Endodermal cell (in vitro differentiated cells): ENCODE data around the gene FHDC1. TPM values are rescaled to one million over a fixed set of nuclear protein-coding genes. Genes with fewer than 3 reads are reported as not detected.

Source experiments
- DNase-seq: peaks from one replicate; pipeline ENCODE4 v3.0.0-alpha.2; 2017
- H3K27ac ChIP-seq: 2 replicates; pipeline ENCODE4 v1.5.1; 2013; ENCODE audit warnings: mild to moderate bottlenecking, low read depth, low read length, moderate library complexity
- H3K27me3 ChIP-seq: 2 replicates; pipeline ENCODE4 v1.6.1; 2013; ENCODE audit warnings: mild to moderate bottlenecking, low read length, moderate library complexity; ENCODE audit not compliant: insufficient read depth, control insufficient read depth, poor library complexity, severe bottlenecking
- H3K36me3 ChIP-seq: 2 replicates; pipeline ENCODE4 v1.7.0; 2013; ENCODE audit warnings: mild to moderate bottlenecking, low read length, moderate library complexity; ENCODE audit not compliant: control insufficient read depth, insufficient read depth
- H3K4me1 ChIP-seq: one replicate; pipeline ENCODE4 v1.7.0; 2013; ENCODE audit warnings: low read length; ENCODE audit not compliant: control insufficient read depth, insufficient read depth
- H3K4me3 ChIP-seq: 2 replicates; pipeline ENCODE4 v1.5.1; 2013; ENCODE audit warnings: mild to moderate bottlenecking, low read length, moderate library complexity
- H3K9ac ChIP-seq: 2 replicates; pipeline ENCODE4 v1.6.1; 2013; ENCODE audit warnings: mild to moderate bottlenecking, low read length, moderate library complexity; ENCODE audit not compliant: poor library complexity, severe bottlenecking; ENCODE audit errors: extremely low read depth
- H3K9me3 ChIP-seq: 2 replicates; pipeline ENCODE4 v1.6.1; 2013; ENCODE audit warnings: mild to moderate bottlenecking, low read length, moderate library complexity; ENCODE audit not compliant: control insufficient read depth
- H3K27ac Mint-ChIP-seq: 2 replicates; pipeline ENCODE4 v1.8.0; 2020; ENCODE audit warnings: mixed read lengths
- H3K27me3 Mint-ChIP-seq: 2 replicates; pipeline ENCODE4 v1.8.0; 2021; ENCODE audit warnings: mild to moderate bottlenecking, mixed read lengths; ENCODE audit not compliant: insufficient read depth
- H3K36me3 Mint-ChIP-seq: 2 replicates; pipeline ENCODE4 v1.8.0; 2020; ENCODE audit warnings: low read depth, mixed read lengths
- H3K4me1 Mint-ChIP-seq: 2 replicates; pipeline ENCODE4 v1.8.0; 2020; ENCODE audit warnings: mixed read lengths
- H3K4me3 Mint-ChIP-seq: 2 replicates; pipeline ENCODE4 v1.8.0; 2020; ENCODE audit warnings: mild to moderate bottlenecking, moderate library complexity, mixed read lengths
- H3K9me3 Mint-ChIP-seq: 2 replicates; pipeline ENCODE4 v1.8.0; 2020; ENCODE audit warnings: mild to moderate bottlenecking, mixed read lengths
- WGBS, 2 experiments: methylation state at CpG; one replicate each; pipeline versions ENCODE4 v1.1.5 to v1.1.7; 2013; ENCODE audit warnings: missing lambda C conversion rate in 2 of 2, mixed read lengths in 1 of 2; ENCODE audit not compliant: insufficient coverage in 1 of 2, insufficient read length in 1 of 2; 5-methylcytosine and 5-hydroxymethylcytosine counted together
- total RNA-seq, 2 donors: library from RNA; stranded (reverse); fragmentation: NEBNext Ultra II Directional in 1 of 2; extraction: Animal tissue kit (Norgen Biotek cat#: 25700) in 1 of 2; gene quantifications; 2 replicates in 1 of 2; 3 replicates in 1 of 2; pipeline ENCODE4 v1.2.1, GENCODE V29; 2021
- TF ChIP-seq, protein P1 (sequence below): fragments of 200-600 bp; sonication (generic); conservative IDR thresholded peaks from 2 replicates; pipeline ENCODE4 v1.5.0; 2021; ENCODE audit warnings: antibody characterized with exemption, mild to moderate bottlenecking

The FHDC1 gene
- total RNA-seq, 2 donors from 2014 or later = 2.5 to 7.9 TPM

DNA sequence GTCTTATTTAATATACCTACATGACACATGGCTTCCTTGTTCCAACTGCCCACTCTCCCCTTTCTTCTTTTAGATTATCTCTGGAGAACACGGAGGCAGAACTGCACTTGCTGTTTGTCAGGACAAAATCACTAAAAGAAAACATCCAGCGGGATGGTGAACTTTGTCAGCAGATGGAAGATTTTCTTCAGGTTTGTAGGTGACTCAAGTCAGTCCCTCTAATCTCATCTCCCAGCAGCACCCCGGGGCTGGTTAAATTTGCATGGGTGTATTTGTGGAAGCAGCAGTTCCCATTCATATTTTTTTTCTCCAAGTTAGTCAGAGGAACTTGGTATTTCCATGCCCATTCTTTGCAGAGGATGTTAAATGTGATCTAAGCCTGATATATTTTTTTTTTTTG, 31.8 kb downstream of the FHDC1 start:
- H3K27ac Mint-ChIP-seq = no peak overlapping the region
- no peak overlapping the region for H3K4me3 ChIP-seq
- H3K27me3 Mint-ChIP-seq = no peaks in the 10 kb centered on the region
- H3K9me3 ChIP-seq = no peaks in the 10 kb centered on the region
- H3K27me3 ChIP-seq = no peaks in the 10 kb centered on the region
- no peak for DNase-seq
- H3K4me3 Mint-ChIP-seq = no peak overlapping the region
- no peak overlapping the region for H3K9ac ChIP-seq
- H3K4me1 Mint-ChIP-seq = peaks cover 16% of the 10 kb centered on the region
- H3K9me3 Mint-ChIP-seq = no peaks in the 10 kb centered on the region
- H3K36me3 Mint-ChIP-seq = peaks cover 35% of the 10 kb centered on the region
- 95 to 100% methylated on average over 1 to 3 of the region's 3 CpGs for WGBS, 2 experiments
- no peak overlapping the region for H3K27ac ChIP-seq
- peaks cover 16% of the 10 kb centered on the region for H3K4me1 ChIP-seq
- TF ChIP-seq, protein P1, sequence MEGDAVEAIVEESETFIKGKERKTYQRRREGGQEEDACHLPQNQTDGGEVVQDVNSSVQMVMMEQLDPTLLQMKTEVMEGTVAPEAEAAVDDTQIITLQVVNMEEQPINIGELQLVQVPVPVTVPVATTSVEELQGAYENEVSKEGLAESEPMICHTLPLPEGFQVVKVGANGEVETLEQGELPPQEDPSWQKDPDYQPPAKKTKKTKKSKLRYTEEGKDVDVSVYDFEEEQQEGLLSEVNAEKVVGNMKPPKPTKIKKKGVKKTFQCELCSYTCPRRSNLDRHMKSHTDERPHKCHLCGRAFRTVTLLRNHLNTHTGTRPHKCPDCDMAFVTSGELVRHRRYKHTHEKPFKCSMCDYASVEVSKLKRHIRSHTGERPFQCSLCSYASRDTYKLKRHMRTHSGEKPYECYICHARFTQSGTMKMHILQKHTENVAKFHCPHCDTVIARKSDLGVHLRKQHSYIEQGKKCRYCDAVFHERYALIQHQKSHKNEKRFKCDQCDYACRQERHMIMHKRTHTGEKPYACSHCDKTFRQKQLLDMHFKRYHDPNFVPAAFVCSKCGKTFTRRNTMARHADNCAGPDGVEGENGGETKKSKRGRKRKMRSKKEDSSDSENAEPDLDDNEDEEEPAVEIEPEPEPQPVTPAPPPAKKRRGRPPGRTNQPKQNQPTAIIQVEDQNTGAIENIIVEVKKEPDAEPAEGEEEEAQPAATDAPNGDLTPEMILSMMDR = no peak
- peaks cover 35% of the 10 kb centered on the region for H3K36me3 ChIP-seq

DNA sequence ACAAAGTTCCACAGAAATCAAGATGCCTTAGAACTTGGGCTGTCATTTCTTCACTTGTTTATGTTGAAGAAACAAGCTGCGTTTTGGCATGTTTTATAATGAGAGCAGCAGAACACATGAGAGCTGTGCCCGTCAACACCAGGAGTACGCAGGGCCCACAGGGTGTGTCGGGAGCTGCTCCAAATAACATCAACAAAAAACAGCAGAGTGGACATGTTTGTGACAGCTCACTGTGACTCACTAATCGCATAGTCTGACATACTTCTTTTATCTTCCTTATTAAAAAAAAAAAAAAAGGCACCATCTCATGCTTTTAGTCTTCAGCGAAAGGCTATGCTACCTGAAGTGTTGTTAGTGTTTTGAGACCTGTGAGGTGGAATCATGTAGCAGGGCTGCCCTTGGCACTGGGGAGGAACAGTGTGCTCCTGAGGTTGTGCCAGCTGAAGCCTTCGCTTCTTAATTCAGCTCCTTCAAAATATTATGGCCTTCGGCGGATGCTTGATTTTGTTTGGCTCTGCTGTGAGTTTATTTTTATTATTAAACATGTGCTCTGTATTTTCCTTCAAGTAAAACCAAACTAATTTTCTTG, 32.8 kb downstream of the FHDC1 start:
- H3K9me3 Mint-ChIP-seq = no peaks in the 10 kb centered on the region
- Histone ChIP-seq H3K4me3 (no peak overlapping the region), H3K4me1 (peaks cover 10% of the 10 kb centered on the region), H3K27me3 (no peaks in the 10 kb centered on the region), H3K9ac (no peak overlapping the region), H3K36me3 (peaks cover 34% of the 10 kb centered on the region), H3K9me3 (no peaks in the 10 kb centered on the region), H3K27ac (no peak overlapping the region)
- H3K36me3 Mint-ChIP-seq = peaks cover 34% of the 10 kb centered on the region
- H3K4me1 Mint-ChIP-seq = peaks cover 9% of the 10 kb centered on the region
- no peaks in the 10 kb centered on the region for H3K27me3 Mint-ChIP-seq
- WGBS, 2 experiments = 91 to 94% methylated on average over 4 to 9 of the region's 9 CpGs
- TF ChIP-seq, protein P1 = no peak
- H3K27ac Mint-ChIP-seq = no peak overlapping the region
- no peak for DNase-seq
- H3K4me3 Mint-ChIP-seq = no peak overlapping the region

DNA sequence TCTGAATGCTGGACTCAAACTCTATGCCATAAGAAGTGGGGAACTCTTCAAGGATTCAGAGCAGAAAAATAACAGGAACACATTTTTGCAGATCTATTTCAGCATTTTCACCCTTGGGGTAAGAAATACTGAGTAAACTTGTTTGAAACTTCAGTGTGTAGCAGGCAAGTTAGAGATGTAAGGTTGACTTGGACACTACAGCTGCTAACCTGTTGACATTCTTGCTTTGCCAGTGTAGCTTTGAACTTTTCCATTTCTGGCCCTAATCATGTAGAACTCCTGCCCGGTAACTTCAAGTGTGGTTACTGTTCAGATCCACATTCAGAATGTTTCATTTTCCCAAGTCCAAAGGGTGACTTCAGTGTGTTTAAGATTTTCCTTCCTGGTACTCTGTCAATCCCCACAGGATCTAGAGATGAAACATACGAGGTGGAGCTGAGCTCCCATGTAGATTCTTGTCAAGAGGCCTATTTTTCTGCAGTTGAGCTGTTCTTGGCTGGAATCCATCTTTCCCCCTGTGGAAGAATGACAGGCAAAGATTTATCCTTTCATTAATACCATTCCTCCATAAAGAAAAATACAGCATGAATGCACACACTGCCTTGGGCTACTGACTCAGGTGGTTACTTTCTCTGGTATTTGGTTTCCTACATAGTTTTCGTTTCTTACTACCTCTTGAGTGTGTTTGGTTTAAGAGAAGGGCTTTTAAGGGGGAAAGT, 34.1 kb downstream of the FHDC1 start:
- no peaks in the 10 kb centered on the region for H3K4me1 Mint-ChIP-seq
- 95 to 97% methylated on average over 2 to 3 of the region's 3 CpGs for WGBS, 2 experiments
- no peaks in the 10 kb centered on the region for H3K27me3 ChIP-seq
- H3K9me3 ChIP-seq = no peaks in the 10 kb centered on the region
- H3K27me3 Mint-ChIP-seq = no peaks in the 10 kb centered on the region
- no peak overlapping the region for H3K4me3 ChIP-seq
- DNase-seq = no peak
- no peak overlapping the region for H3K27ac Mint-ChIP-seq
- H3K27ac ChIP-seq = no peak overlapping the region
- peaks cover 32% of the 10 kb centered on the region for H3K36me3 ChIP-seq
- peaks cover 34% of the 10 kb centered on the region for H3K36me3 Mint-ChIP-seq
- no peak overlapping the region for H3K9ac ChIP-seq
- no peaks in the 10 kb centered on the region for H3K9me3 Mint-ChIP-seq
- no peak overlapping the region for H3K4me3 Mint-ChIP-seq
- TF ChIP-seq, protein P1 = no peak
- no peaks in the 10 kb centered on the region for H3K4me1 ChIP-seq
